ENCODE measurements around the gene NAT8. TPM values are rescaled to one million over a fixed set of nuclear protein-coding genes. Genes with fewer than 3 reads are reported as not detected.
A peak's percentile ranks its signal among the peaks of the same experiment; 100 is the strongest.
"Not testable (repeated sequence)": the region's sequence is repeated elsewhere in the genome, so short reads cannot be mapped to it uniquely, and the experiment has no call there.

Gene NAT8
- total and polyA plus RNA-seq, 2 donors (not counting 3 experiments of a cell fraction or from before 2014, with no cell fraction given): 0.19 TPM; not detected in 1

- Histone ChIP-seq H3K4me2 (ENCODE audit: insufficient read depth, low read length) (no peak overlapping the region), H3K9me3 (replicated peaks; ENCODE audit: control insufficient read depth, insufficient read depth, low read length) (no peaks in the 10 kb centered on the region), H3K9me1 (replicated peaks; ENCODE audit: control insufficient read depth, extremely low read depth, insufficient read depth, low read length) (no peaks in the 10 kb centered on the region), H3K4me1 (ENCODE audit: control insufficient read depth, extremely low read depth, insufficient read depth, low read length) (no peaks in the 10 kb centered on the region), H2AFZ (ENCODE audit: low read depth, low read length) (no peak overlapping the region), H3K36me3 (ENCODE audit: control insufficient read depth in 2 of 2, extremely low read depth in 1 of 2, insufficient read depth in 2 of 2, low read length in 2 of 2) (no peaks in the 10 kb centered on the region), H3K9ac (replicated peaks; ENCODE audit: extremely low read depth, insufficient read depth, low read length) (no peak overlapping the region), H4K20me1 (replicated peaks; ENCODE audit: control insufficient read depth, extremely low read depth, insufficient read depth, low read length) (no peaks in the 10 kb centered on the region), H3K79me2 (ENCODE audit: control insufficient read depth, insufficient read depth, low read length) (no peaks in the 10 kb centered on the region), H3K4me3 (replicated peaks in 1 of 3; ENCODE audit: insufficient read depth in 1 of 3, low read depth in 1 of 3, low read length in 3 of 3) (no peak overlapping the region), H3K27me3 (ENCODE audit: control insufficient read depth in 2 of 2, insufficient read depth in 2 of 2, low read length in 2 of 2) (peaks cover 9 to 14% of the 10 kb centered on the region in 2 experiments), H3K27ac (ENCODE audit: insufficient read depth, low read depth, low read length) (no peak overlapping the region)
- dilution Hi-C loops (cut with MboI; ENCODE audit: extremely low pct_ligation_motif_present, low sequenced_read_pairs): no loop called here
- no peak for TF ChIP-seq JUN (IDR thresholded peaks at IDR 0.05; ENCODE audit: borderline replicate concordance, insufficient read depth, insufficient read length, low read depth)
- TF ChIP-seq POLR2AphosphoS5 (IDR thresholded peaks at IDR 0.05; ENCODE audit: insufficient read depth, low read depth, low read length): no peak
- TF ChIP-seq FOS (IDR thresholded peaks at IDR 0.05; ENCODE audit: borderline replicate concordance, insufficient read depth, low read length): no peak
- TF ChIP-seq GATA2 (IDR thresholded peaks at IDR 0.05; ENCODE audit: insufficient read depth, insufficient read length, low read depth, low read length): no peak
- no peak for TF ChIP-seq EZH2 (IDR thresholded peaks at IDR 0.05; ENCODE audit: borderline replicate concordance, low read depth, low read length, severe bottlenecking)
- TF ChIP-seq POLR2A (IDR thresholded peaks at IDR 0.05; ENCODE audit: low read depth, low read length): no peak
- no peak for TF ChIP-seq MAX (IDR thresholded peaks at IDR 0.05; ENCODE audit: insufficient read depth, insufficient read length)
- TF ChIP-seq CTCF (IDR thresholded peaks at IDR 0.05; ENCODE audit: extremely low read depth in 1 of 2, insufficient read depth in 1 of 2, low read depth in 1 of 2, low read length in 2 of 2): no peak
- no peak for TF ChIP-seq MYC (IDR thresholded peaks at IDR 0.05; ENCODE audit: low read depth, low read length)
- FAIRE-seq (no peak), DNase-seq (ENCODE audit: low read depth, low spot score) (no peak)
- CTCF ChIA-PET: no interaction called here
- intact Hi-C loops (cut with micrococcal nuclease): loop anchor here (10.0 kb wide), 1 partner anchor 99 kb away; the partner anchor contains the start of genes C2orf78 and DUSP11
- POLR2A ChIA-PET: no interaction called here
- BruUV-seq (replicated peaks): no TSS peak
These were observed 43.7 kb upstream of the NAT8 start for GRCh38 chr2:73685764-73686438.

- peaks cover 9 to 15% of the 10 kb centered on the region in 2 experiments for H3K27me3 ChIP-seq (ENCODE audit: control insufficient read depth in 2 of 2, insufficient read depth in 2 of 2, low read length in 2 of 2)
- H3K27ac ChIP-seq (ENCODE audit: insufficient read depth, low read depth, low read length); H3K4me2 ChIP-seq (ENCODE audit: insufficient read depth, low read length); H3K9me1 ChIP-seq (replicated peaks; ENCODE audit: control insufficient read depth, extremely low read depth, insufficient read depth, low read length); H2AFZ ChIP-seq (ENCODE audit: low read depth, low read length); H3K4me1 ChIP-seq (ENCODE audit: control insufficient read depth, extremely low read depth, insufficient read depth, low read length); H3K9me3 ChIP-seq (replicated peaks; ENCODE audit: control insufficient read depth, insufficient read depth, low read length); H4K20me1 ChIP-seq (replicated peaks; ENCODE audit: control insufficient read depth, extremely low read depth, insufficient read depth, low read length); H3K36me3 ChIP-seq (ENCODE audit: control insufficient read depth in 2 of 2, extremely low read depth in 1 of 2, insufficient read depth in 2 of 2, low read length in 2 of 2); DNase-seq (ENCODE audit: low read depth, low spot score); CTCF ChIA-PET; H3K79me2 ChIP-seq (ENCODE audit: control insufficient read depth, insufficient read depth, low read length); POLR2A ChIA-PET; BruUV-seq (replicated peaks); dilution Hi-C loops (cut with MboI; ENCODE audit: extremely low pct_ligation_motif_present, low sequenced_read_pairs); H3K4me3 ChIP-seq (replicated peaks in 1 of 3; ENCODE audit: insufficient read depth in 1 of 3, low read depth in 1 of 3, low read length in 3 of 3); H3K9ac ChIP-seq (replicated peaks; ENCODE audit: extremely low read depth, insufficient read depth, low read length): not testable (repeated sequence)
- intact Hi-C loops (cut with micrococcal nuclease): loop anchor here (5.0 to 10.0 kb wide), 2 partner anchors 52 to 100 kb away; partner anchors contain the start of genes C2orf78, DUSP11 and TPRKB
- FAIRE-seq: peak; percentile 52
These were observed 42.7 kb upstream of the NAT8 start for GRCh38 chr2:73684905-73685304.

Data from endothelial cell of umbilical vein (primary cell).